Measurements from ENCODE around the gene CTBP1.

Gene CTBP1

GRCh38 chr4:1283711-1284110, 34.8 kb upstream of the CTBP1 start:
- DNase-seq (ENCODE audit: low spot score), result no peak

GRCh38 chr4:1279253-1279652, 30.3 kb upstream of the CTBP1 start:
- DNase-seq (ENCODE audit: low spot score), result no peak

GRCh38 chr4:1277667-1278665, 29.0 kb upstream of the CTBP1 start:
- DNase-seq (ENCODE audit: low spot score), result no peak

- no peak for DNase-seq (ENCODE audit: low spot score)
These were observed 28.1 kb upstream of the CTBP1 start for GRCh38 chr4:1276984-1277383.

GRCh38 chr4:1274871-1275270, 25.9 kb upstream of the CTBP1 start:
- no peak for DNase-seq (ENCODE audit: low spot score)

GRCh38 chr4:1271686-1272085, 22.8 kb upstream of the CTBP1 start:
- no peak for DNase-seq (ENCODE audit: low spot score)

GRCh38 chr4:1269209-1269608, 20.3 kb upstream of the CTBP1 start:
- no peak for DNase-seq (ENCODE audit: low spot score)

- no peak for DNase-seq (ENCODE audit: low spot score)
These were observed 18.2 kb upstream of the CTBP1 start for GRCh38 chr4:1266881-1267763.

- DNase-seq (ENCODE audit: low spot score), result no peak
These were observed 16.4 kb upstream of the CTBP1 start for GRCh38 chr4:1265351-1265750.

- no peak for DNase-seq (ENCODE audit: low spot score)
These were observed 16.0 kb upstream of the CTBP1 start for GRCh38 chr4:1264942-1265341.

- no peak for DNase-seq (ENCODE audit: low spot score)
These were observed 12.4 kb upstream of the CTBP1 start for GRCh38 chr4:1261107-1261928.

GRCh38 chr4:1260418-1261106, 11.6 kb upstream of the CTBP1 start:
- no peak for DNase-seq (ENCODE audit: low spot score)

GRCh38 chr4:1259966-1260365, 11.0 kb upstream of the CTBP1 start:
- DNase-seq (ENCODE audit: low spot score), result no peak

GRCh38 chr4:1258457-1258856, 9.5 kb upstream of the CTBP1 start:
- no peak for DNase-seq (ENCODE audit: low spot score)

GRCh38 chr4:1255699-1256098, 6.8 kb upstream of the CTBP1 start:
- DNase-seq (ENCODE audit: low spot score), result no peak

- no peak for DNase-seq (ENCODE audit: low spot score)
These were observed 6.2 kb upstream of the CTBP1 start for GRCh38 chr4:1255151-1255550.

- no peak for DNase-seq (ENCODE audit: low spot score)
These were observed 4.9 kb upstream of the CTBP1 start for GRCh38 chr4:1253831-1254230.

GRCh38 chr4:1252928-1253492, 4.1 kb upstream of the CTBP1 start:
- no peak for DNase-seq (ENCODE audit: low spot score)

GRCh38 chr4:1251773-1252066, 2.8 kb upstream of the CTBP1 start:
- no peak for DNase-seq (ENCODE audit: low spot score)

GRCh38 chr4:1250921-1251772, 2.2 kb upstream of the CTBP1 start:
- no peak for DNase-seq (ENCODE audit: low spot score)

GRCh38 chr4:1250527-1250812, 1.5 kb upstream of the CTBP1 start:
- no peak for DNase-seq (ENCODE audit: low spot score)
